ENCODE data around the gene FIBCD1. TPM values are rescaled to one million over a fixed set of nuclear protein-coding genes. Genes with fewer than 3 reads are reported as not detected.

The FIBCD1 gene
- total and polyA plus RNA-seq, 2 experiments from 2014 or later: 4.4 to 5.6 TPM

- H3K79me2 ChIP-seq (replicated peaks; ENCODE audit: insufficient read depth): no peaks in the 10 kb centered on the region
- Mint-ChIP-seq H3K4me1 (no peaks in the 10 kb centered on the region; the same call in 2 of the 3 replicates), H3K27me3 (ENCODE audit: insufficient read depth, low read depth, poor library complexity) (peaks cover 20% of the 10 kb centered on the region), H3K36me3 (ENCODE audit: low read depth) (no peaks in the 10 kb centered on the region; the same call in 2 of the 3 replicates), H3K9me3 (no peaks in the 10 kb centered on the region), H3K4me3 (no peak overlapping the region), H3K27ac (no peak overlapping the region)
- H4K20me1 ChIP-seq (replicated peaks; ENCODE audit: insufficient read depth): no peaks in the 10 kb centered on the region; the same call in 1 of the 2 replicates
- H3K36me3 ChIP-seq (ENCODE audit: insufficient read depth): no peaks in the 10 kb centered on the region
- no peak overlapping the region for H2AFZ ChIP-seq
- H3K9me2 ChIP-seq (ENCODE audit: insufficient read depth): no peaks in the 10 kb centered on the region
- peak; percentile 22 for ATAC-seq
- no peak overlapping the region for H3K4me2 ChIP-seq
- peak; percentile 62 for DNase-seq (ENCODE audit: low spot score)
- no peak overlapping the region for H3K4me3 ChIP-seq
- no peaks in the 10 kb centered on the region for H3F3A ChIP-seq (replicated peaks; ENCODE audit: low read depth)
- no peaks in the 10 kb centered on the region for H3K4me1 ChIP-seq (ENCODE audit: insufficient read depth)
- no peaks in the 10 kb centered on the region for H3K27me3 ChIP-seq (ENCODE audit: insufficient read depth)
- no peak for TF ChIP-seq REST (IDR thresholded peaks at IDR 0.05; ENCODE audit: unreplicated experiment)
- no peak for TF ChIP-seq STAT1 (IDR thresholded peaks at IDR 0.05; ENCODE audit: unreplicated experiment)
- TF ChIP-seq POLR2AphosphoS5 (IDR thresholded peaks at IDR 0.05; ENCODE audit: low read depth): no peak
- no peak for TF ChIP-seq NANOG (IDR thresholded peaks at IDR 0.05; ENCODE audit: borderline replicate concordance)
- no peak for TF ChIP-seq ZNF114 (CRISPR knock-in tag; IDR thresholded peaks at IDR 0.05)
- TF ChIP-seq ZNF331 (CRISPR knock-in tag; IDR thresholded peaks at IDR 0.05; ENCODE audit: low read depth): no peak
- TF ChIP-seq CTCF (conservative IDR thresholded peaks at IDR 0.05; ENCODE audit: low read depth in 2 of 2): no peak
- TF ChIP-seq EZH2phosphoT487 (IDR thresholded peaks at IDR 0.05; ENCODE audit: unreplicated experiment): no peak
- TF ChIP-seq ZNF462 (CRISPR knock-in tag; IDR thresholded peaks at IDR 0.05): no peak
- no peak for TF ChIP-seq JUNB (IDR thresholded peaks at IDR 0.05; ENCODE audit: unreplicated experiment)
- H3K27ac ChIP-seq (ENCODE audit: low read depth): 0 out of 2 replicates have a peak overlapping the region, but pooled peaks have one; percentile 63
These were observed 43.4 kb downstream of the FIBCD1 start for GRCh38 chr9:130895481-130896232.

Data from GM23338 (cell line).